ENCODE results near the gene PRDM12.

PRDM12 gene

DNA sequence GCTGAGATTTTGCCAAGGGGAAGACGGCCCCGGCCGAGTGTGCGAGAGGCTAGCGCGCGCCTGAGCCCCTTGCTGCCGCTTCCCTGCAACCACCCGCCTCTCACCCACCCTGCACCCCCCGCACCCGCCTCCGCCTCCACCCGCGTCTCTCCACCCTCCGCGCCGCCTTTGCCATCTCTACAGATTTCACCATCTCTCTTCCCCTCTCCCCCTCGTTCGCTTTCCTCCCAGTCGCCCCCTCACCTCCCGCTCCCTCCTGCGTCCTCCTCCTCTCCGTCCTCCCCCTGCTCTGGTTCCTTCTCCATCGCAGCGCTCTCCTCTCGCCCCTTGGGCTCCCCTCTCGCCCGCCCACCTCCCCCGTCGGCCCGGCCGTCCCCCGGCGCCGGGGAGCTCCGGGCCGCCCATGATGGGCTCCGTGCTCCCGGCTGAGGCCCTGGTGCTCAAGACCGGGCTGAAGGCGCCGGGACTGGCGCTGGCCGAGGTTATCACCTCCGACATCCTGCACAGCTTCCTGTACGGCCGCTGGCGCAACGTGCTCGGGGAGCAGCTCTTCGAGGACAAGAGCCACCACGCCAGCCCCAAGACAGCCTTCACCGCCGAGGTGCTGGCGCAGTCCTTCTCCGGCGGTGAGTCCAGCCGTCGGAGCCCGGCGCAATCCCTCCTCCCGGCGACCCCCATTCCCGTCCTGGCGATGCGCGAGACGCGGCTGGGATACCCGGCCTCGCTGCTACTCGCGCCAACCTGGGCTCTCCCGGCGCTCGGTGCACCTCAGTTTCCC, at the start of gene PRDM12:
Gene PRDM12, plus strand, starts transcription at position 344 of the 778 bp plus-strand sequence. Its CDS starts 60 bp downstream, at position 404.
- CTCF ChIA-PET, result interaction anchor here (0.6 to 1.5 kb wide), 3 partner anchors 18 to 551 kb away, joined by 5 to 9 read pairs (median 8); no protein-coding TSS in a partner anchor
- no peak for DNase-seq (ENCODE audit: low spot score)
- TF ChIP-seq, protein P1, sequence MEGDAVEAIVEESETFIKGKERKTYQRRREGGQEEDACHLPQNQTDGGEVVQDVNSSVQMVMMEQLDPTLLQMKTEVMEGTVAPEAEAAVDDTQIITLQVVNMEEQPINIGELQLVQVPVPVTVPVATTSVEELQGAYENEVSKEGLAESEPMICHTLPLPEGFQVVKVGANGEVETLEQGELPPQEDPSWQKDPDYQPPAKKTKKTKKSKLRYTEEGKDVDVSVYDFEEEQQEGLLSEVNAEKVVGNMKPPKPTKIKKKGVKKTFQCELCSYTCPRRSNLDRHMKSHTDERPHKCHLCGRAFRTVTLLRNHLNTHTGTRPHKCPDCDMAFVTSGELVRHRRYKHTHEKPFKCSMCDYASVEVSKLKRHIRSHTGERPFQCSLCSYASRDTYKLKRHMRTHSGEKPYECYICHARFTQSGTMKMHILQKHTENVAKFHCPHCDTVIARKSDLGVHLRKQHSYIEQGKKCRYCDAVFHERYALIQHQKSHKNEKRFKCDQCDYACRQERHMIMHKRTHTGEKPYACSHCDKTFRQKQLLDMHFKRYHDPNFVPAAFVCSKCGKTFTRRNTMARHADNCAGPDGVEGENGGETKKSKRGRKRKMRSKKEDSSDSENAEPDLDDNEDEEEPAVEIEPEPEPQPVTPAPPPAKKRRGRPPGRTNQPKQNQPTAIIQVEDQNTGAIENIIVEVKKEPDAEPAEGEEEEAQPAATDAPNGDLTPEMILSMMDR (conservative IDR thresholded peaks at IDR 0.05; ENCODE audit: low read depth), result no peak
- POLR2A ChIA-PET (ENCODE audit: low non-redundant PET), result interaction anchor here (0.6 kb wide), 1 partner anchor 231 kb away, joined by 3 read pairs; no protein-coding TSS in a partner anchor
- H3K27ac ChIP-seq, result no peak within 1 kb of the TSS

DNA sequence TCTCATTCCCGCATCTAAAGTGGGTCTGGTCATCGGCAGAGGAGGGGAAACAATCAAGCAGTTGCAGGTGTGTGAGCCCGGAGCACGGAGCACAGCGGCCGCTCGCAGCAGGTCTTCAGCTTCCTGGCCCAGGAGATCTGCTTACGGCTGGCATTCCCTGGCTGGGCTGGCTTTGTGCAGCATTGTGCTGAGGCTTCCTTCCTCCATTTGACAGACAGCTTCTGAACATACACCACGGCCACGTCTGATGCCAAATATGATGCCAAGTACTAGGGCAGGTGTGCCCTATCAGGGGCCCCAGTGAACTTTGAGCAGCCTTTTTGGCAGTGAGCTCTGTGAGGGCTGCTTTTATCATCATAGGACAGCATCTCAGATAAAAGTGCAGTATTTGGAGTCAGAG, 47.9 kb upstream of the PRDM12 start:
- CTCF ChIA-PET, result interaction anchor here (0.7 kb wide), 1 partner anchor 254 kb away, joined by 4 read pairs; no protein-coding TSS in a partner anchor
- no peak overlapping the region for H3K27ac ChIP-seq
- POLR2A ChIA-PET (ENCODE audit: low non-redundant PET), result interaction anchor here (0.9 kb wide), 1 partner anchor 37 kb away, joined by 3 read pairs; the partner anchor contains the start of gene FUBP3
- DNase-seq (ENCODE audit: low spot score), result no peak
- TF ChIP-seq, protein P1 (conservative IDR thresholded peaks at IDR 0.05; ENCODE audit: low read depth), result no peak

DNA sequence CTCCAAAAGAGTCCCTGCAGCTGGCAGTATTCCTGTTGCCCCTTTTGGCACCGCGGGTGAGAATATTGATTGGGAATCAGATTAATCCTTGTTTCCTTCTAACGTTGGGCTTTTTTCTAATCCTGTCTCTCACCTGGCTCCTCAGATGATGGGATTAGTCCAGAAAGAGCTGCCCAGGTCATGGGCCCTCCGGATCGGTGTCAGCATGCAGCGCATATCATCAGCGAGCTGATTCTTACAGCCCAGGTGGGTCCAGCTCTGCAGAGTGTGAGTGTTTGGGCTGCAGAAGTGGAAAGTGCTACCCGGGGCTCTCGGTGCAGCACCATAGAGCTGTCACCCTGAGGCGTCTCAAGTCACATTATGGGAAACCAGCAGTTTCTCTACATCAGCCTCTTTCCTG, 40.9 kb upstream of the PRDM12 start:
- CTCF ChIA-PET, result interaction anchor here (0.6 to 1.0 kb wide), 4 partner anchors 8 to 691 kb away, joined by 3 to 4 read pairs (median 4); no protein-coding TSS in a partner anchor
- POLR2A ChIA-PET (ENCODE audit: low non-redundant PET), result interaction anchor here (0.5 kb wide), 1 partner anchor 59 kb away, joined by 6 read pairs; no protein-coding TSS in a partner anchor
- TF ChIP-seq, protein P1 (conservative IDR thresholded peaks at IDR 0.05; ENCODE audit: low read depth), result no peak
- H3K27ac ChIP-seq, result no peak overlapping the region
- no peak for DNase-seq (ENCODE audit: low spot score)

DNA sequence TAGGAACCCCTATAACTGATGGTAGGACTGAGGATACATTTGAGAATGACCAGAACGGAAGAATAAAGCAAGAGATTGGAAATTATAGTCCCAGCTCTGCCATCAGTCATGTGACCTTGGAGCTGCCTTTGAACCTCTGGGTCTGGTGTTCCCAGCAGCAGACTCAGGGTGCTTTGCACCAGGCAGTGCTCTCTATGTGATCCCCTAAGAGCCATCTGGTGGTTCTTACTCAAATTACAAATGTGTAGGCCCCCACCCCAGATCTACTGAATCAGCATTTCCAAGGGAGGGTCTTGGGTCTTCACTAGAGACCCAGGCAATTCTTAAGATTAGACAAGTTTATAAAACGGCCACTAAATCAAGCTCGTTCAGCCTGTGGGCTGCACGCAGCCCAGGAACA, 40.2 kb upstream of the PRDM12 start:
- POLR2A ChIA-PET (ENCODE audit: low non-redundant PET), result interaction anchor here (0.5 kb wide), 1 partner anchor 59 kb away, joined by 6 read pairs; no protein-coding TSS in a partner anchor

DNA sequence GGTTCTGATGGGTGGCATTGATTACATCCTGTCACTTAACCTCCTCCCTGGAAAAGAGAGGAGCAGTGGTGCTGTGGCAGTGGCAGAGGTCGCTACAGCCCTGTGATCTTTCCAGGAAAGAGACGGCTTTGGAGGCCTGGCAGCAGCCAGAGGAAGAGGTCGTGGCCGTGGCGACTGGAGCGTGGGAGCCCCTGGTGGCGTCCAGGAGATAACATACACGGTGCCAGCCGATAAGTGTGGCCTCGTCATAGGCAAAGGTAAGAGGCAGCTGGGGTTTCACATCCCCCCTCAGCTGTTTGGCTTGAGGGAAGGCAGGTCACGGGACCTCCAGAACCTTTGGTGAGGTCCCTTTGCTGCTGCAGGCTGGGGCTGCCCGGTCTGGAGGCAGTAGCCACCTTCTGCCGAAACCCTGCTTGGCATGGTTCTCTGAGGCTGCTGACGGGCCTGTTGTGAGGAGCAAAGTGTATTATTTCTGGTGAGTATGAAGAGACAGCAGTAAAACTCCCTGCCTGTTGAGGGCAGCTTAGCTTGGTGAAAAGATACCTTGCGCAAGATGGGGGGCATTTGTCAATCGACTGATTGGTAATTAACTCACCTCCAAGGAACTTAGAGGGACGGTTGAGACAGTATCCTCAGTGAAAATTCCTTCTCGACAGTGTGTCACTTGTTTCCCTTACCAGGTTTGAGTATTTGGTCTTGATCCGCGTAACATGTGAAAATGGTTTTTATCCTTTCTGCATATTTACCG, 38.0 kb upstream of the PRDM12 start:
- DNase-seq (ENCODE audit: low spot score), result no peak
- peak overlapping the region; percentile 3 for H3K27ac ChIP-seq
- POLR2A ChIA-PET (ENCODE audit: low non-redundant PET), result no interaction called here
- CTCF ChIA-PET, result interaction anchor here (0.9 kb wide), 1 partner anchor 41 kb away, joined by 3 read pairs; no protein-coding TSS in a partner anchor
- TF ChIP-seq, protein P1 (conservative IDR thresholded peaks at IDR 0.05; ENCODE audit: low read depth), result no peak

More for the DNA sequence above, 40.2 kb upstream of the PRDM12 start:
- no peak overlapping the region for H3K27ac ChIP-seq
- CTCF ChIA-PET, result no interaction called here
- DNase-seq (ENCODE audit: low spot score), result no peak
- TF ChIP-seq, protein P1 (conservative IDR thresholded peaks at IDR 0.05; ENCODE audit: low read depth), result no peak

DNA sequence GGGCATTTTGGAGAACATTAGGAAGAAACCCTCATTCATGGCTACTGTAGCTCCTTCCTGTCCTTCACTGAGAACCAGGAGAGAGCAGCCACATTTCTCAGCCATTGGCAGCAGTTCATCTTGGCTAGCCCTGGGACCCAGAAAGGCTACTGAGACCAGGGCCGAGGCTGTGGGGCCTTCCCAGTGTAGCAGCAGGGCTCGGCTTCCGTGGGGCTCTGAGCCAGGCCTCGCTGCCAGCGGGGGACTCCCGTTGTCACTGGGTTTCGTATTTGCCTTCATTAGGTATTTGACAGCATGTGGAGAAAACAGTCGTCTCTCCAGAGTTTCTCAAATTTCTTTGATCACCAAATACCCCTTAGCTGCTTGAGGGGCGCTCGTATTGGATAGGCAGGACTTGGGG, 37.3 kb upstream of the PRDM12 start:
- no peak overlapping the region for H3K27ac ChIP-seq
- DNase-seq (ENCODE audit: low spot score), result no peak
- CTCF ChIA-PET, result no interaction called here
- POLR2A ChIA-PET (ENCODE audit: low non-redundant PET), result no interaction called here
- TF ChIP-seq, protein P1 (conservative IDR thresholded peaks at IDR 0.05; ENCODE audit: low read depth), result no peak
